Measurements from ENCODE around the gene PCA3. TPM values are rescaled to one million over a fixed set of nuclear protein-coding genes. Genes with fewer than 3 reads are reported as not detected.

Gene PCA3
- total and polyA plus RNA-seq, 2 experiments from 2014 or later, result not detected

- Histone ChIP-seq H3K9me3 (ENCODE audit: low read depth) (no peaks in the 10 kb centered on the region), H3K36me3 (no peaks in the 10 kb centered on the region), H3K27me3 (no peaks in the 10 kb centered on the region), H3K4me3 (no peak overlapping the region), H3K4me1 (ENCODE audit: low read depth) (peaks cover 10% of the 10 kb centered on the region), H3K27ac (no peak overlapping the region)
- DNase-seq (ENCODE audit: low read depth in 1 of 2, low spot score in 1 of 2), result no peak
- TF ChIP-seq CTCF (IDR thresholded peaks at IDR 0.05; ENCODE audit: low read depth, low read length), result no peak
These were observed 36.7 kb downstream of the PCA3 start for GRCh38 chr9:76800901-76801300.

GRCh38 chr9:76803083-76803482 lies 38.8 kb downstream of the PCA3 start:
- Histone ChIP-seq H3K27ac (no peak overlapping the region), H3K4me1 (ENCODE audit: low read depth) (peaks cover 10% of the 10 kb centered on the region), H3K36me3 (no peaks in the 10 kb centered on the region), H3K4me3 (no peak overlapping the region), H3K9me3 (ENCODE audit: low read depth) (no peaks in the 10 kb centered on the region), H3K27me3 (no peaks in the 10 kb centered on the region)
- no peak for TF ChIP-seq CTCF (IDR thresholded peaks at IDR 0.05; ENCODE audit: low read depth, low read length)
- DNase-seq (ENCODE audit: low read depth in 1 of 2, low spot score in 1 of 2), result no peak

GRCh38 chr9:76803762-76804161 lies 39.5 kb downstream of the PCA3 start:
- no peaks in the 10 kb centered on the region for H3K36me3 ChIP-seq
- H3K9me3 ChIP-seq (ENCODE audit: low read depth), result no peaks in the 10 kb centered on the region
- H3K4me3 ChIP-seq, result no peak overlapping the region
- H3K4me1 ChIP-seq (ENCODE audit: low read depth), result peaks cover 10% of the 10 kb centered on the region
- TF ChIP-seq CTCF (IDR thresholded peaks at IDR 0.05; ENCODE audit: low read depth, low read length), result no peak
- no peaks in the 10 kb centered on the region for H3K27me3 ChIP-seq
- DNase-seq (ENCODE audit: low read depth in 1 of 2, low spot score in 1 of 2), result no peak
- no peak overlapping the region for H3K27ac ChIP-seq

- TF ChIP-seq CTCF (IDR thresholded peaks at IDR 0.05; ENCODE audit: low read depth, low read length), result no peak
- peaks cover 1% of the 10 kb centered on the region for H3K4me1 ChIP-seq (ENCODE audit: low read depth)
- no peaks in the 10 kb centered on the region for H3K27me3 ChIP-seq
- no peak overlapping the region for H3K4me3 ChIP-seq
- no peak overlapping the region for H3K27ac ChIP-seq
- no peak for DNase-seq (ENCODE audit: low read depth in 1 of 2, low spot score in 1 of 2)
- H3K36me3 ChIP-seq, result no peaks in the 10 kb centered on the region
- no peaks in the 10 kb centered on the region for H3K9me3 ChIP-seq (ENCODE audit: low read depth)
These were observed 44.4 kb downstream of the PCA3 start for GRCh38 chr9:76808636-76809035.

GRCh38 chr9:76810377-76810957 lies 46.2 kb downstream of the PCA3 start:
- TF ChIP-seq CTCF (IDR thresholded peaks at IDR 0.05; ENCODE audit: low read depth, low read length), result peak; percentile 83
- DNase-seq (ENCODE audit: low read depth in 1 of 2, low spot score in 1 of 2), result peak; percentile 65 to 81
- H3K36me3 ChIP-seq, result no peaks in the 10 kb centered on the region
- no peaks in the 10 kb centered on the region for H3K4me1 ChIP-seq (ENCODE audit: low read depth)
- no peak overlapping the region for H3K4me3 ChIP-seq
- H3K27me3 ChIP-seq, result no peaks in the 10 kb centered on the region
- no peaks in the 10 kb centered on the region for H3K9me3 ChIP-seq (ENCODE audit: low read depth)
- no peak overlapping the region for H3K27ac ChIP-seq

All from cardiac muscle cell (in vitro differentiated cells and primary cell).